Hindlimb muscle (tissue), 1 donor: ENCODE data around the gene HOXA9. TPM values are rescaled to one million over a fixed set of nuclear protein-coding genes. Genes with fewer than 3 reads are reported as not detected.

ENCODE experiments used
- polyA plus RNA-seq: library from polyadenylated mRNA; unstranded; fragments of 120-200 nt; gene quantifications from one replicate; pipeline ENCODE4 v1.2.1, GENCODE V29; 2013; ENCODE audit not compliant: insufficient read length

HOXA9 gene
- polyA plus RNA-seq, 1 donor = 21.8 TPM

Other genes with a start within 250 kb of the HOXA9 start
- gene HOXA1, start 69.5 kb downstream of the HOXA9 start, polyA plus RNA-seq = 0.50 TPM
- gene HOXA2, start 62.9 kb downstream of the HOXA9 start, polyA plus RNA-seq = 0.99 TPM
- gene HOXA4, start 34.8 kb downstream of the HOXA9 start, polyA plus RNA-seq = 24.6 TPM
- gene HOXA5, start 21.9 kb downstream of the HOXA9 start, polyA plus RNA-seq = 7.0 TPM
- 5.6 TPM for gene HOXA6, start 17.8 kb downstream of the HOXA9 start, polyA plus RNA-seq
- 11.2 TPM for gene HOXA3, start 13.0 kb downstream of the HOXA9 start, polyA plus RNA-seq
- gene HOXA7, start 8.9 kb downstream of the HOXA9 start, polyA plus RNA-seq = 13.5 TPM
- gene HOXA10, start 8.8 kb upstream of the HOXA9 start, polyA plus RNA-seq = 30.3 TPM
- gene HOXA11, start 19.7 kb upstream of the HOXA9 start, polyA plus RNA-seq = 2.7 TPM
- gene HOXA13, start 34.6 kb upstream of the HOXA9 start, polyA plus RNA-seq = not detected
- not detected for gene EVX1, start 77.3 kb upstream of the HOXA9 start, polyA plus RNA-seq